Vagina (tissue), 2 donors: ENCODE measurements around the gene NCAPG2. TPM values are rescaled to one million over a fixed set of nuclear protein-coding genes. Genes with fewer than 3 reads are reported as not detected.
"Not testable (repeated sequence)": the region's sequence is repeated elsewhere in the genome, so short reads cannot be mapped to it uniquely, and the experiment has no call there.

Experiments
- DNase-seq, 2 donors: peaks; one replicate each; pipeline ENCODE4 v3.0.0-alpha.2; 2017; ENCODE audit errors: extremely low spot score in 2 of 2
- H3K27ac ChIP-seq: fragments of 200-600 bp; sonication (generic); one replicate; pipeline ENCODE4 v1.5.1; 2019
- H3K27me3 ChIP-seq: fragments of 200-600 bp; sonication (generic); one replicate; pipeline ENCODE4 v1.5.1; 2019
- H3K36me3 ChIP-seq, 2 donors: fragments of 200-600 bp; sonication (generic); one replicate each; pipeline ENCODE4 v1.5.1; 2017 to 2019
- H3K4me1 ChIP-seq: fragments of 200-600 bp; sonication (generic); one replicate; pipeline ENCODE4 v1.5.1; 2019
- H3K4me3 ChIP-seq, 2 donors: fragments of 200-600 bp; sonication (generic); 1 replicate in 1 of 2; 2 replicates in 1 of 2; pipeline ENCODE4 v1.5.1; 2016 to 2019
- H3K9me3 ChIP-seq: fragments of 200-600 bp; sonication (generic); one replicate; pipeline ENCODE4 v1.5.1; 2019
- POLR2A ChIP-seq, 2 donors: fragments of 450-650 bp; IDR thresholded peaks; one replicate each; pipeline ENCODE4 v1.6.1; 2017; ENCODE audit warnings: antibody characterized with exemption in 2 of 2, mild to moderate bottlenecking in 2 of 2, moderate library complexity in 2 of 2
- POLR2AphosphoS5 ChIP-seq, 2 donors: sonication (generic); formaldehyde crosslinking; IDR thresholded peaks; one replicate each; pipeline ENCODE4 v1.9.0; 2017; ENCODE audit warnings: antibody characterized with exemption in 2 of 2, mild to moderate bottlenecking in 2 of 2, low read depth in 1 of 2; ENCODE audit not compliant: insufficient read depth in 1 of 2
- intact Hi-C: fragments of 100-400 bp; cut with DNase I; formaldehyde crosslinking; loops from one replicate; pipeline ENCODE4 v1.15.1; 2023
- total RNA-seq: library from RNA; depleted of rRNA; stranded (reverse); fragments of >200 nt; gene quantifications from one replicate; pipeline ENCODE4 v1.2.3, GENCODE V29; 2016
- TF ChIP-seq, protein P1 (sequence below), 3 experiments: fragments of 450-650 bp in 2 of 3; fragments of 200-600 bp in 1 of 3; sonication (generic) in 1 of 3; IDR thresholded peaks; one replicate each; pipeline ENCODE4 v1.5.1; 2017 to 2019; ENCODE audit warnings: antibody characterized with exemption in 3 of 3, mild to moderate bottlenecking in 2 of 3, moderate library complexity in 2 of 3

Gene NCAPG2
- total RNA-seq, 1 donor from 2014 or later = 9.6 TPM

DNA sequence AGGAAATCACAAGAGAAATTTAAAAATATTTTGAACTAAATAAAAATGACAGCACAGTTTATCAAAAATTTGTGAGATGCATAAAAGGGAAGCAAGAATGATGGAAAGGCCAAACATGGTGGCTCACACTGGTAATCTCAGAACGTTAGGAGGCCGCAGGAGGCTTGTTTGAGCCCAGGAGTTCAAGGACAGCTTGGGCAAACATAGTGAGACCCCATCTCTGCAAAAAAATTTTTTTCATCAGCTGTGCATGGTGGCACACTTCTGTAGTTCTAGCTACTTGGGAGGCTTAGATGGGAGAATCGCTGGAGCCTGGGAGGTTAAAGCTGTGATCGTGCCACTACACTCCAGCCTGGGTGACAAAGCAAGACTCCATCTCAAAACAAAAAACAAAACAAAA, 62.5 kb downstream of the NCAPG2 start:
- H3K27ac ChIP-seq = no peak overlapping the region
- no peak overlapping the region for H3K4me3 ChIP-seq
- no peaks in the 10 kb centered on the region for H3K27me3 ChIP-seq
- DNase-seq = no peak
- intact Hi-C loops = no loop called here
- TF ChIP-seq POLR2A (IDR thresholded peaks at IDR 0.05) (no peak), POLR2AphosphoS5 (IDR thresholded peaks at IDR 0.05; ENCODE audit: insufficient read depth in 1 of 2, low read depth in 1 of 2) (no peak)
- TF ChIP-seq, protein P1, sequence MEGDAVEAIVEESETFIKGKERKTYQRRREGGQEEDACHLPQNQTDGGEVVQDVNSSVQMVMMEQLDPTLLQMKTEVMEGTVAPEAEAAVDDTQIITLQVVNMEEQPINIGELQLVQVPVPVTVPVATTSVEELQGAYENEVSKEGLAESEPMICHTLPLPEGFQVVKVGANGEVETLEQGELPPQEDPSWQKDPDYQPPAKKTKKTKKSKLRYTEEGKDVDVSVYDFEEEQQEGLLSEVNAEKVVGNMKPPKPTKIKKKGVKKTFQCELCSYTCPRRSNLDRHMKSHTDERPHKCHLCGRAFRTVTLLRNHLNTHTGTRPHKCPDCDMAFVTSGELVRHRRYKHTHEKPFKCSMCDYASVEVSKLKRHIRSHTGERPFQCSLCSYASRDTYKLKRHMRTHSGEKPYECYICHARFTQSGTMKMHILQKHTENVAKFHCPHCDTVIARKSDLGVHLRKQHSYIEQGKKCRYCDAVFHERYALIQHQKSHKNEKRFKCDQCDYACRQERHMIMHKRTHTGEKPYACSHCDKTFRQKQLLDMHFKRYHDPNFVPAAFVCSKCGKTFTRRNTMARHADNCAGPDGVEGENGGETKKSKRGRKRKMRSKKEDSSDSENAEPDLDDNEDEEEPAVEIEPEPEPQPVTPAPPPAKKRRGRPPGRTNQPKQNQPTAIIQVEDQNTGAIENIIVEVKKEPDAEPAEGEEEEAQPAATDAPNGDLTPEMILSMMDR (IDR thresholded peaks at IDR 0.05) = no peak
- peaks cover 0 to 20% of the 10 kb centered on the region in 2 donors for H3K36me3 ChIP-seq
- H3K9me3 ChIP-seq = no peaks in the 10 kb centered on the region
- H3K4me1 ChIP-seq = no peaks in the 10 kb centered on the region

DNA sequence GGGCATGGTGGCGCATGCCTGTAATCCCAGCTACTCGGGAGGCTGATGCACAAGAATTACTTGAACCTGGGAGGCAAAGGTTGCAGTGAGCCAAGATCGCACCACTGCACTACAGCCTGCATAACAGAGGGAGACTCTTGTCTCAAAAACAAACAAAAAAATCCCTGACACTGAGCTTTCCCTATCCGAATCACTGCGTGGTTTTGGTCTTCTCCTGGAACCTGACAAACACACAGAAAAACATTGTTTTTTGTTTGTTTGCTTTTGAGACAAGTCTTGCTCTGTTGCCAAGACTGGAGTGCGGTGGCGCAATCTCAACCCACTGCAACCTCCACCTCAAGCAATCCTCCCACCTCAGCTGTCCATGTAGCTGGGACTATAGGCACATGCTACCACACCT, 66.6 kb downstream of the NCAPG2 start:
- no peaks in the 10 kb centered on the region for H3K36me3 ChIP-seq
- no peak for TF ChIP-seq POLR2A (IDR thresholded peaks at IDR 0.05)
- no peak for TF ChIP-seq POLR2AphosphoS5 (IDR thresholded peaks at IDR 0.05; ENCODE audit: insufficient read depth in 1 of 2, low read depth in 1 of 2)
- TF ChIP-seq, protein P1 (IDR thresholded peaks at IDR 0.05) = no peak

DNA sequence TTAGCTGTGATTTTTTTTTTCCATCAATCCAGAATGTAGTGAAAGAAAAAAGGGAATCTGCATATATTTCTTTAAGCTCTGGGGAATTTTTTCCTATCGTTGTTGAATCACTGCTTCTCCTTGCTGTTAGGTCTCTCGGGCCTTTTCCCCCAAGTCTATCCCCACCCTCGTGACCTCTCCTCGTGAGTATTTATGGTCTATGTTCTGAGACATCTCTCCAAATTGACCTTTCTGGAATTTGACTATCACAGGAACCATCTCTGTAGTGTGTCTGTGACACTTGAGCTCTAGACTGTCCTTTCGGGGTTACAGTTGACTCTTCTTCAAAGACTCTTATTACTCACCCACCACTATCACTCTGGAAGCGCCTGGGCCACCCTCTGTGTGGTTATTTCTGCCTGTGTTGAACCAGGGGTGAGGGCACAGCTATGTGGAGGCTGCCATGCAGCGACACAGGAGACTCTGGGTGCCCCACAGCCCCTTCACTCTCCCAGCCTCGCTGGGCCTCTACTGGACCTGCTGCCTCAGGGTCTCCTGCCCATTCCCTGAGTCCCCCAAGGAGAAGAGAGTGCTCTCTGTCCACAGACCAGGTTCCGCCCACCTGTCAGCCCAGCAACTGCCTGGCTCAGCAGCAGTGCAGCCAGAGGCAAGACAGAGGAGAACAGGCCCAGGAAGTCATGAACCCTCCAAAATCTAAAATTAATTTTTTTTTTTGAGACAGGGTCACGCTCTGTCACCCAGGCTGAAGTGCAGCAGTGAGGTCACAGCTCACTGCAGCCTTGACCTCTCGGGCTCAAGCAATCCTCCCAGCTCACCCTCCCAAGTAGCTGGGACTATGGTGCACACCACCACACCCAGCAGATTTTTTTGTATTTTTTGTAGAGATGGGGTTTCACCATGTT, 71.3 kb downstream of the NCAPG2 start:
- TF ChIP-seq POLR2A (IDR thresholded peaks at IDR 0.05) (no peak), POLR2AphosphoS5 (IDR thresholded peaks at IDR 0.05; ENCODE audit: insufficient read depth in 1 of 2, low read depth in 1 of 2) (no peak)
- TF ChIP-seq, protein P1 (IDR thresholded peaks at IDR 0.05) = no peak
- H3K4me3 ChIP-seq = no peak overlapping the region
- intact Hi-C loops = no loop called here

More for the DNA sequence above, 66.6 kb downstream of the NCAPG2 start:
- no peak overlapping the region for H3K4me3 ChIP-seq
- intact Hi-C loops = no loop called here
- DNase-seq = no peak
- H3K27me3 ChIP-seq = no peaks in the 10 kb centered on the region
- no peaks in the 10 kb centered on the region for H3K9me3 ChIP-seq
- no peaks in the 10 kb centered on the region for H3K4me1 ChIP-seq
- H3K27ac ChIP-seq = no peak overlapping the region

DNA sequence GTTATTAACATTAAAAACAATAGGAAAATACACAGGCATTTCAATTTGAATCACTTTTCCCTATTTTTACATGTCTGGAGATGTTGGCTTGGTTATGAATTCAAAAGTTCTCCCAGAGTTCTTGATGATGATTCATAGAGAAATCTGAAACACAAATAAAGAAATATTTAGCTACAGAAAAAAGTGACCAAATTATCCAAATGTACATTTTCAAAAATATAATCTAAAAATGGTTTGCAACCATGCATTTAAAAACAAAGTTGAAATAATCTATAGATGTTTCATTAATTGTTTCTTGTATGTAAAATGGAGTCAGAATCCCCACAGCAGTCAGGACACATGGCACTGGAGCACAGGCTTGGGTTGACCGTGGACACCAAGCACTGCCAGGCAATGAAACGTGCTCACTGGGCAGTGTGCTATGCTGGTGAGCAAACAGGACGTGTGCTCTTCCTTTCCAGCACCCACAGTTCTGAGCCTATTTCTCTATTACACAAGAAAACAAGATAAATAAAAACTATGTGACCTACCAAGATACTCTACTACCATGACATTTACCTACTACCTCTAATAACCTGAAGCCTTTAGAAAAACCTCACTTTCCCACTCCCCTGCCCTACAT, 72.9 kb downstream of the NCAPG2 start:
- Histone ChIP-seq H3K27me3 (no peaks in the 10 kb centered on the region), H3K4me1 (no peaks in the 10 kb centered on the region), H3K27ac (no peak overlapping the region), H3K4me3 (no peak overlapping the region), H3K9me3 (no peaks in the 10 kb centered on the region), H3K36me3 (no peaks in the 10 kb centered on the region)
- TF ChIP-seq POLR2A (IDR thresholded peaks at IDR 0.05) (no peak), POLR2AphosphoS5 (IDR thresholded peaks at IDR 0.05; ENCODE audit: insufficient read depth in 1 of 2, low read depth in 1 of 2) (no peak)
- TF ChIP-seq, protein P1 (IDR thresholded peaks at IDR 0.05) = no peak
- no peak for DNase-seq
- intact Hi-C loops = no loop called here

More for the DNA sequence above, 71.3 kb downstream of the NCAPG2 start:
- Histone ChIP-seq H3K36me3 (no peaks in the 10 kb centered on the region), H3K27ac (no peak overlapping the region), H3K9me3 (no peaks in the 10 kb centered on the region), H3K4me1 (no peaks in the 10 kb centered on the region), H3K27me3 (no peaks in the 10 kb centered on the region)
- no peak for DNase-seq

DNA sequence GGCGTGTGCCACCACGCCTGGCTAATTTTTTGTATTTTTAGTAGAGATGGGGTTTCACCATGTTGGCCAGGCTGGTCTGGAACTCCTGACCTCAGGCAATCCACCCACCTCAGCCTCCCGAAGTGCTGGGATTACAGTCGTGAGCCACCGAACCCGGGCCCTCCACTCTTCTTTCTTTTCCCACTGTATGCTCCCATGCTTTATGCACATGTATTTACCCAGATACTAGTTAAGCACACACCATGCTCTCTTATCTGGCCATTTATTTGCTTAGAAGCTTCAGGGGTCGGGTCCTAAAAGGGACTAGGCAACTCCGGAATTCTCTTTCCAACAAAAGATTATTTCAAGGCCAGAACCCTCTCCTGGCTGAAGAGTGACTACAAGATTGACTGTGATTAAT, 78.3 kb downstream of the NCAPG2 start:
- H3K4me3 ChIP-seq, intact Hi-C loops, DNase-seq, H3K9me3 ChIP-seq, H3K27me3 ChIP-seq, H3K36me3 ChIP-seq, H3K4me1 ChIP-seq, H3K27ac ChIP-seq: not testable (repeated sequence)
